HuH-7.5 (cell line): ENCODE results near the gene CNR2.
A peak's percentile ranks its signal among the peaks of the same experiment; 100 is the strongest.
"Not testable (repeated sequence)": the region's sequence is repeated elsewhere in the genome, so short reads cannot be mapped to it uniquely, and the experiment has no call there.

Source experiments
- DNase-seq: peaks from one replicate; pipeline ENCODE4 v3.0.0; 2011; ENCODE audit warnings: low spot score

CNR2 gene

GRCh38 chr1:23836037-23836436 lies 77.1 kb downstream of the CNR2 start:
- DNase-seq, result no peak

- DNase-seq, result not testable (repeated sequence)
These were observed 79.0 kb downstream of the CNR2 start for GRCh38 chr1:23834156-23834555.

GRCh38 chr1:23827717-23828116 lies 85.4 kb downstream of the CNR2 start:
- DNase-seq, result no peak

GRCh38 chr1:23826590-23826989 lies 86.6 kb downstream of the CNR2 start:
- not testable (repeated sequence) for DNase-seq

- no peak for DNase-seq
These were observed 87.2 kb downstream of the CNR2 start for GRCh38 chr1:23825762-23826522.

- peak; percentile 81 for DNase-seq
These were observed 87.9 kb downstream of the CNR2 start, which contains the start of gene HMGCL for GRCh38 chr1:23825076-23825761. Gene HMGCL (minus strand): TSS chr1:23825429. CDS start chr1:23825415, 14 bp downstream.

GRCh38 chr1:23824711-23825075 lies 88.5 kb downstream of the CNR2 start:
- DNase-seq, result no peak

- no peak for DNase-seq
These were observed 89.4 kb downstream of the CNR2 start for GRCh38 chr1:23823767-23824166.
